Panc1 (cell line): ENCODE measurements around the gene ZDHHC20. TPM values are rescaled to one million over a fixed set of nuclear protein-coding genes. Genes with fewer than 3 reads are reported as not detected.

Experiments
- ATAC-seq: fragments of 200-7000 bp; cut with Tn5 transposase; 2 replicates; pipeline ENCODE4 v1.9.1; 2020; ENCODE audit warnings: mild to moderate bottlenecking, moderate library complexity
- BruUV-seq: library from RNA; stranded (reverse); fragments of 400-500 nt; replicated peaks from 2 replicates; lab custom pipeline; 2021; lab: Mats Ljungman, UMichigan
- CTCF ChIA-PET: fragments of 300-600 bp; sonication (Branson Sonifier 250); formaldehyde crosslinking; loops from one replicate; lab custom pipeline; 2022; ENCODE audit warnings: antibody characterized with exemption; lab: Charles Lee
- POLR2A ChIA-PET: fragments of 300-600 bp; sonication (Branson Sonifier 250); formaldehyde crosslinking; loops from one replicate; lab custom pipeline; 2022; ENCODE audit warnings: antibody characterized with exemption; lab: Charles Lee
- DNase-seq: peaks from one replicate; pipeline ENCODE4 v3.0.0-alpha.2; 2010; ENCODE audit warnings: low read depth, low spot score
- H3K27ac ChIP-seq: 2 replicates; pipeline ENCODE4 v1.5.1; 2011; ENCODE audit warnings: mild to moderate bottlenecking, low read length, inconsistent platforms
- H3K27me3 ChIP-seq: fragments of 200-500 bp; sonication (Bioruptor generic); 2 replicates; pipeline ENCODE4 v1.6.0; 2014; ENCODE audit warnings: low read length, inconsistent platforms; ENCODE audit not compliant: control insufficient read depth, insufficient read depth
- H3K36me3 ChIP-seq: fragments of 200-500 bp; sonication (Bioruptor generic); 2 replicates; pipeline ENCODE4 v1.5.1; 2014; ENCODE audit warnings: inconsistent platforms, mild to moderate bottlenecking, low read length, moderate library complexity; ENCODE audit not compliant: control insufficient read depth, insufficient read depth
- H3K4me1 ChIP-seq: 2 replicates; pipeline ENCODE4 v1.5.1; 2011; ENCODE audit warnings: inconsistent platforms, mild to moderate bottlenecking, low read length, moderate library complexity; ENCODE audit not compliant: control insufficient read depth, insufficient read depth
- H3K4me3 ChIP-seq, 2 experiments: 2 replicates each; pipeline ENCODE4 v1.5.1; 2011 to 2012; ENCODE audit warnings: low read depth in 2 of 2, low read length in 2 of 2, mild to moderate bottlenecking in 2 of 2, inconsistent platforms in 1 of 2, moderate library complexity in 1 of 2
- H3K9me3 ChIP-seq: fragments of 200-500 bp; sonication (Bioruptor generic); 2 replicates; pipeline ENCODE4 v1.5.1; 2014; ENCODE audit warnings: low read depth, mild to moderate bottlenecking, inconsistent platforms, low read length, moderate library complexity; ENCODE audit not compliant: control insufficient read depth, insufficient read depth
- POLR2AphosphoS5 ChIP-seq: IDR thresholded peaks from 2 replicates; pipeline ENCODE4 v1.6.1; 2012; ENCODE audit warnings: mild to moderate bottlenecking, low read depth, low read length, moderate library complexity
- SIN3A ChIP-seq: IDR thresholded peaks from 2 replicates; pipeline ENCODE4 v1.6.1; 2012; ENCODE audit warnings: low read depth, mild to moderate bottlenecking, low read length, moderate library complexity, borderline replicate concordance; ENCODE audit not compliant: insufficient read depth
- TCF7L2 ChIP-seq: IDR thresholded peaks from 2 replicates; pipeline ENCODE4 v1.6.1; 2011; ENCODE audit warnings: mild to moderate bottlenecking, low read depth, low read length, inconsistent platforms
- in situ Hi-C: cut with HindIII; loops from 2 replicates; pipeline ENCODE4 v1.10.0; 2016; ENCODE audit warnings: low sequenced_read_pairs, low pct_unique_long_range_greater_than_20kb
- intact Hi-C: fragments of 100-400 bp; cut with micrococcal nuclease; formaldehyde crosslinking; loops from one replicate; pipeline ENCODE4 v1.10.0; 2022; ENCODE audit not compliant: unreplicated experiment
- total RNA-seq: library from RNA; stranded (reverse); gene quantifications from one replicate; pipeline ENCODE4 v1.2.1, GENCODE V29; 2021; ENCODE audit not compliant: unreplicated experiment
- TF ChIP-seq, protein P1 (sequence below), 2 experiments: IDR thresholded peaks; 2 replicates each; pipeline ENCODE4 v1.6.1; 2011 to 2012; ENCODE audit warnings: low read depth in 2 of 2, control low read depth in 1 of 2, low read length in 1 of 2, mild to moderate bottlenecking in 1 of 2, moderate library complexity in 1 of 2; ENCODE audit not compliant: insufficient read depth in 1 of 2
- TF ChIP-seq, protein P2 (sequence below): fragments of 450-650 bp; IDR thresholded peaks from 2 replicates; pipeline ENCODE4 v1.5.1; 2017; ENCODE audit warnings: mild to moderate bottlenecking

ZDHHC20 gene
- total RNA-seq, 1 experiment from 2014 or later, result 38.7 TPM

DNA sequence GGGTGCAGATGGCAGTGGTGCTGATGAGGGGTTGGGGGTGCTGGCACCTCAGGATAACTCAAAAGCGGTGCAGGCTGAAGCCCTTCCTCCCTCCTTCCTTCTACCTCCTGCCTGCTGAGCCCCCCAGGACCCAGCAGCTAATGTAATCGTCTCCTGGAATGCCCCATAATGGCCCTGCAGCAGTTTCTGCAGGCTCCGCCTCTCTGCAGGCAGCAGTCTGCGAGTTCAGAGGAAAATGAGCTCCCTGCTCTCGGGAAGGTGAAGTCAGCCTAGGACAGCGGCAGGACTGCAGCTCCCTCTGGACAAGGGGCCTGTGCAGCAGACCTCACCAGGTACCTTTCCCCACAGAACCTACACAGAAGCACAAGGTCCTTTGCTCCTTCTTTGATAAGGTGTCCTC, 130.9 kb downstream of the ZDHHC20 start:
- POLR2A ChIA-PET, result no interaction called here

DNA sequence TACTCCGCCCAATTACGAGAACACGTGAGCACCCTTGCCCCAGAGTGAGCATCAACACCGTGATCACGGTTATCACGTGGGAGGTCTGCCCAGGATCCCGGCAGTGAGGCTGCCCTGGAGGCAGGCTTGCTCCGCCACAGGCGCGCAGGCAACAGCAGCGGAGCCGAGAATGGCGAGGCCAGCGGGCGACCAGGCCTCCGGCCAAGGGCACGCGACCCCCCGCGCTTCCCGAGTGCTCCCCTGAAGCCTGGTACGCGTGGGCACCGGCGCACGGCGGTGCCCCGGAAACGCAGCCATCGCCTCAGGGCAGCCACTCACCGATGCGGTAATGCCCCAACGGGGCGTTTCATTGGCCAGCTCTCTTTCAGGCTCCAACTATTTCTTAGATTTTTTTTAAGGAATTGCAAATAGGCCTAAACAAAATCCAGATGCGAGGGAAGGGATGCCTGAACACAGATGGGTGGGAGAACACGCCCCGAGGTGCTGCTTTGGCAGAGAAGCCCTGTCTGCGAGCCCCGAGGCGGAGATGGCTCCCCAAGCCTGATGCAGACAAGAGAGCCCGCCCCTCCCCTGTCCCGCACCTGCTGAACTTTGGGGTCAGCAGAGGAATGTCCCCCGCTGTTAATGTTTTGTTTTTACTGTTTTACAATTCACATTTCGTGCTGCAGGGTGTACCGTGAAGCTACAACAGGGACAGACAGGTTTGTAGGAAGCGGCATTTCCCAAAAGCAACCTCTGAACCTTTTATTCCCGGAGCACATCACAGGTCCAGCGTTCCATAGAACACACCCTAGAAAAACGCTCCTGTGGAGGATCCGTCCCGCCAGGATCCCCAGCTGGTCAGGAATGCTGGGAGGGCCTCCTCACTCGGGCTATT, 132.7 kb downstream of the ZDHHC20 start:
- Histone ChIP-seq H3K4me3 (no peak overlapping the region), H3K36me3 (no peaks in the 10 kb centered on the region), H3K27me3 (no peaks in the 10 kb centered on the region), H3K27ac (no peak overlapping the region), H3K9me3 (no peaks in the 10 kb centered on the region), H3K4me1 (no peaks in the 10 kb centered on the region)
- CTCF ChIA-PET, result no interaction called here
- no TSS peak for BruUV-seq
- in situ Hi-C loops (no loop called here), intact Hi-C loops (no loop called here)
- TF ChIP-seq, protein P1, sequence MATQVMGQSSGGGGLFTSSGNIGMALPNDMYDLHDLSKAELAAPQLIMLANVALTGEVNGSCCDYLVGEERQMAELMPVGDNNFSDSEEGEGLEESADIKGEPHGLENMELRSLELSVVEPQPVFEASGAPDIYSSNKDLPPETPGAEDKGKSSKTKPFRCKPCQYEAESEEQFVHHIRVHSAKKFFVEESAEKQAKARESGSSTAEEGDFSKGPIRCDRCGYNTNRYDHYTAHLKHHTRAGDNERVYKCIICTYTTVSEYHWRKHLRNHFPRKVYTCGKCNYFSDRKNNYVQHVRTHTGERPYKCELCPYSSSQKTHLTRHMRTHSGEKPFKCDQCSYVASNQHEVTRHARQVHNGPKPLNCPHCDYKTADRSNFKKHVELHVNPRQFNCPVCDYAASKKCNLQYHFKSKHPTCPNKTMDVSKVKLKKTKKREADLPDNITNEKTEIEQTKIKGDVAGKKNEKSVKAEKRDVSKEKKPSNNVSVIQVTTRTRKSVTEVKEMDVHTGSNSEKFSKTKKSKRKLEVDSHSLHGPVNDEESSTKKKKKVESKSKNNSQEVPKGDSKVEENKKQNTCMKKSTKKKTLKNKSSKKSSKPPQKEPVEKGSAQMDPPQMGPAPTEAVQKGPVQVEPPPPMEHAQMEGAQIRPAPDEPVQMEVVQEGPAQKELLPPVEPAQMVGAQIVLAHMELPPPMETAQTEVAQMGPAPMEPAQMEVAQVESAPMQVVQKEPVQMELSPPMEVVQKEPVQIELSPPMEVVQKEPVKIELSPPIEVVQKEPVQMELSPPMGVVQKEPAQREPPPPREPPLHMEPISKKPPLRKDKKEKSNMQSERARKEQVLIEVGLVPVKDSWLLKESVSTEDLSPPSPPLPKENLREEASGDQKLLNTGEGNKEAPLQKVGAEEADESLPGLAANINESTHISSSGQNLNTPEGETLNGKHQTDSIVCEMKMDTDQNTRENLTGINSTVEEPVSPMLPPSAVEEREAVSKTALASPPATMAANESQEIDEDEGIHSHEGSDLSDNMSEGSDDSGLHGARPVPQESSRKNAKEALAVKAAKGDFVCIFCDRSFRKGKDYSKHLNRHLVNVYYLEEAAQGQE (IDR thresholded peaks at IDR 0.05; ENCODE audit: insufficient read depth in 1 of 2, low read depth in 2 of 2, low read length in 1 of 2), result no peak
- no peak for TF ChIP-seq SIN3A
- TF ChIP-seq TCF7L2, result no peak
- TF ChIP-seq POLR2AphosphoS5, result no peak
- TF ChIP-seq, protein P2, sequence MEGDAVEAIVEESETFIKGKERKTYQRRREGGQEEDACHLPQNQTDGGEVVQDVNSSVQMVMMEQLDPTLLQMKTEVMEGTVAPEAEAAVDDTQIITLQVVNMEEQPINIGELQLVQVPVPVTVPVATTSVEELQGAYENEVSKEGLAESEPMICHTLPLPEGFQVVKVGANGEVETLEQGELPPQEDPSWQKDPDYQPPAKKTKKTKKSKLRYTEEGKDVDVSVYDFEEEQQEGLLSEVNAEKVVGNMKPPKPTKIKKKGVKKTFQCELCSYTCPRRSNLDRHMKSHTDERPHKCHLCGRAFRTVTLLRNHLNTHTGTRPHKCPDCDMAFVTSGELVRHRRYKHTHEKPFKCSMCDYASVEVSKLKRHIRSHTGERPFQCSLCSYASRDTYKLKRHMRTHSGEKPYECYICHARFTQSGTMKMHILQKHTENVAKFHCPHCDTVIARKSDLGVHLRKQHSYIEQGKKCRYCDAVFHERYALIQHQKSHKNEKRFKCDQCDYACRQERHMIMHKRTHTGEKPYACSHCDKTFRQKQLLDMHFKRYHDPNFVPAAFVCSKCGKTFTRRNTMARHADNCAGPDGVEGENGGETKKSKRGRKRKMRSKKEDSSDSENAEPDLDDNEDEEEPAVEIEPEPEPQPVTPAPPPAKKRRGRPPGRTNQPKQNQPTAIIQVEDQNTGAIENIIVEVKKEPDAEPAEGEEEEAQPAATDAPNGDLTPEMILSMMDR, result no peak
- ATAC-seq (no peak), DNase-seq (no peak)
- POLR2A ChIA-PET, result no interaction called here

More for the DNA sequence above, 130.9 kb downstream of the ZDHHC20 start:
- BruUV-seq, result no TSS peak
- CTCF ChIA-PET, result no interaction called here
- TF ChIP-seq SIN3A (no peak), POLR2AphosphoS5 (no peak)
- TF ChIP-seq, protein P2, result no peak
- TF ChIP-seq, protein P1 (IDR thresholded peaks at IDR 0.05; ENCODE audit: insufficient read depth in 1 of 2, low read depth in 2 of 2, low read length in 1 of 2), result no peak
- Histone ChIP-seq H3K9me3 (no peaks in the 10 kb centered on the region), H3K4me3 (no peak overlapping the region), H3K36me3 (no peaks in the 10 kb centered on the region), H3K4me1 (no peaks in the 10 kb centered on the region), H3K27me3 (no peaks in the 10 kb centered on the region), H3K27ac (no peak overlapping the region)
- intact Hi-C loops (no loop called here), in situ Hi-C loops (no loop called here)
- DNase-seq (no peak), ATAC-seq (no peak)
